GM23338 (cell line): ENCODE results near the gene EMILIN2. TPM values are rescaled to one million over a fixed set of nuclear protein-coding genes. Genes with fewer than 3 reads are reported as not detected.

Source experiments
- ATAC-seq: fragments of 200-7000 bp; cut with Tn5 transposase; 3 replicates; pipeline ENCODE4 v1.9.1; 2020
- DNase-seq: peaks from one replicate; pipeline ENCODE4 v3.0.0-alpha.2; 2015; ENCODE audit warnings: low spot score
- H2AFZ ChIP-seq: fragments of 200-600 bp; sonication (generic); 2 replicates; pipeline ENCODE4 v1.8.0; 2016; ENCODE audit warnings: antibody characterized with exemption, mild to moderate bottlenecking, moderate library complexity
- H3F3A ChIP-seq: fragments of 200-600 bp; sonication (generic); replicated peaks from 2 replicates; pipeline ENCODE4 v1.8.0; 2017; ENCODE audit warnings: antibody characterized with exemption, mixed run types, low read depth
- H3K27ac ChIP-seq: fragments of 200-600 bp; sonication (generic); 2 replicates; pipeline ENCODE4 v1.6.1; 2016; ENCODE audit warnings: low read depth
- H3K27me3 ChIP-seq: fragments of 200-600 bp; sonication (generic); 2 replicates; pipeline ENCODE4 v1.8.0; 2016; ENCODE audit warnings: mild to moderate bottlenecking, mixed run types, moderate library complexity; ENCODE audit not compliant: insufficient read depth
- H3K36me3 ChIP-seq: fragments of 200-600 bp; sonication (generic); 2 replicates; pipeline ENCODE4 v1.8.0; 2016; ENCODE audit warnings: mild to moderate bottlenecking; ENCODE audit not compliant: insufficient read depth
- H3K4me1 ChIP-seq: fragments of 200-600 bp; sonication (generic); 2 replicates; pipeline ENCODE4 v1.8.0; 2016; ENCODE audit warnings: mild to moderate bottlenecking, moderate library complexity; ENCODE audit not compliant: insufficient read depth
- H3K4me2 ChIP-seq: fragments of 200-600 bp; sonication (generic); 2 replicates; pipeline ENCODE4 v1.7.1; 2017; ENCODE audit warnings: mixed run types
- H3K4me3 ChIP-seq: fragments of 200-600 bp; sonication (generic); 2 replicates; pipeline ENCODE4 v1.6.1; 2016; ENCODE audit warnings: mixed run types
- H3K79me2 ChIP-seq: fragments of 200-600 bp; sonication (generic); replicated peaks from 2 replicates; pipeline ENCODE4 v1.8.0; 2017; ENCODE audit warnings: mild to moderate bottlenecking; ENCODE audit not compliant: insufficient read depth
- H3K9me2 ChIP-seq: fragments of 200-600 bp; sonication (generic); 2 replicates; pipeline ENCODE4 v1.8.0; 2017; ENCODE audit not compliant: insufficient read depth
- H4K20me1 ChIP-seq: fragments of 200-600 bp; sonication (generic); replicated peaks from 2 replicates; pipeline ENCODE4 v1.8.0; 2017; ENCODE audit warnings: mild to moderate bottlenecking; ENCODE audit not compliant: insufficient read depth
- H3K27ac Mint-ChIP-seq: 2 replicates; pipeline ENCODE4 v1.8.0; 2020; ENCODE audit warnings: inconsistent platforms, mild to moderate bottlenecking, moderate library complexity, mixed read lengths
- H3K27me3 Mint-ChIP-seq: 3 replicates; pipeline ENCODE4 v1.8.0; 2022; ENCODE audit warnings: low read depth, mild to moderate bottlenecking, moderate library complexity, mixed read lengths, inconsistent platforms; ENCODE audit not compliant: insufficient read depth, poor library complexity
- H3K36me3 Mint-ChIP-seq: 3 replicates; pipeline ENCODE4 v1.8.0; 2021; ENCODE audit warnings: low read depth, mild to moderate bottlenecking, inconsistent platforms, moderate library complexity, mixed read lengths
- H3K4me1 Mint-ChIP-seq: 3 replicates; pipeline ENCODE4 v1.8.0; 2020; ENCODE audit warnings: mild to moderate bottlenecking, inconsistent platforms, mixed read lengths
- H3K4me3 Mint-ChIP-seq: 3 replicates; pipeline ENCODE4 v1.8.0; 2021; ENCODE audit warnings: moderate library complexity, mild to moderate bottlenecking, inconsistent platforms, mixed read lengths
- H3K9me3 Mint-ChIP-seq: 3 replicates; pipeline ENCODE4 v1.8.0; 2020; ENCODE audit warnings: moderate library complexity, mild to moderate bottlenecking, inconsistent platforms, mixed read lengths
- CREB1 ChIP-seq: fragments of 250-450 bp; sonication (Bioruptor Pico); IDR thresholded peaks from 2 replicates; pipeline ENCODE4 v1.5.0; 2020; ENCODE audit warnings: low read depth, mild to moderate bottlenecking, moderate library complexity
- CTCF ChIP-seq, 2 experiments: fragments of 200-600 bp in 1 of 2; sonication (generic) in 1 of 2; conservative IDR thresholded peaks; 2 replicates each; pipeline versions ENCODE4 v1.5.1 to v1.6.1; 2016 to 2017; ENCODE audit warnings: antibody characterized with exemption in 2 of 2, low read depth in 2 of 2, mild to moderate bottlenecking in 2 of 2, moderate library complexity in 1 of 2
- EZH2 ChIP-seq: fragments of 200-600 bp; sonication (generic); IDR thresholded peaks from one replicate; pipeline ENCODE4 v1.8.0; 2017; ENCODE audit warnings: antibody characterized with exemption, mild to moderate bottlenecking, low read depth; ENCODE audit not compliant: unreplicated experiment
- NANOG ChIP-seq: IDR thresholded peaks from 2 replicates; pipeline ENCODE4 v1.6.1; 2016; ENCODE audit warnings: antibody characterized with exemption, borderline replicate concordance
- POLR2AphosphoS5 ChIP-seq: IDR thresholded peaks from 2 replicates; pipeline ENCODE4 v1.6.1; 2016; ENCODE audit warnings: antibody characterized with exemption, low read depth
- REST ChIP-seq: IDR thresholded peaks from one replicate; pipeline ENCODE4 v1.6.1; 2018; ENCODE audit warnings: antibody characterized with exemption; ENCODE audit not compliant: unreplicated experiment
- STAT1 ChIP-seq: IDR thresholded peaks from one replicate; pipeline ENCODE4 v1.6.1; 2016; ENCODE audit warnings: antibody characterized with exemption; ENCODE audit not compliant: unreplicated experiment
- ZNF114 ChIP-seq: fragments of 250-450 bp; sonication (Bioruptor Pico); IDR thresholded peaks from 2 replicates; pipeline ENCODE4 v1.5.0; 2020; ENCODE audit warnings: mild to moderate bottlenecking, moderate library complexity
- ZNF331 ChIP-seq: fragments of 250-450 bp; sonication (Bioruptor Pico); IDR thresholded peaks from 2 replicates; pipeline ENCODE4 v1.5.0; 2020; ENCODE audit warnings: low read depth, mild to moderate bottlenecking, moderate library complexity
- polyA plus RNA-seq: library from polyadenylated mRNA; unstranded; fragments of >200 nt; fragmentation: Nextera tagmentation; extraction: Ambion mirVana; gene quantifications from 2 replicates; pipeline ENCODE4 v1.2.1, GENCODE V29; 2016
- total RNA-seq: library from RNA; depleted of rRNA; stranded (reverse); fragments of >200 nt; shearing (Covaris generic); gene quantifications from 2 replicates; pipeline ENCODE4 v1.2.3, GENCODE V29; 2014
- TF ChIP-seq, protein P1 (sequence below): fragments of 250-450 bp; sonication (Bioruptor Pico); IDR thresholded peaks from 2 replicates; pipeline ENCODE4 v1.5.0; 2020; ENCODE audit warnings: mild to moderate bottlenecking, moderate library complexity

The EMILIN2 gene
- total and polyA plus RNA-seq, 2 experiments from 2014 or later: 3.0 to 11.6 TPM

DNA sequence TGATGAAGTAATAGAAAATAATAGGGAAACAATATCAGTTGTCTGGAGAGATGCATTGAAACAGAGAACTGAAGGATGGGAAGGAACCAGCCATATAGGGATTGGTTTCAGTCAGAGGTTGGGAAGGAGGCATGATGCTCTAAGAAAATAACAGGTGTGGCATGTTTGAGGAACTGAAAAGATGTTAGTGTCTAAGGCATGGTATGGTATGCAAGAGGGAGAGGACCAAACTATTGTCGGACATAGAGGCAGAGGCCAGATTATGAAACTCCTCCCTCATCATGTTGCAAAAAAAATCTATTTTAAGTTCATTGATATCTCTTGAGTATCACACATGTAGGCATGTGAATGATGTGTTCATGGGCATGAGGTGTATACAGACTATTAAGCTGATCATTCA, 48.9 kb upstream of the EMILIN2 start:
- H3K36me3 ChIP-seq: no peaks in the 10 kb centered on the region
- H3K4me2 ChIP-seq: no peak overlapping the region
- ATAC-seq (no peak), DNase-seq (no peak)
- H4K20me1 ChIP-seq: no peaks in the 10 kb centered on the region
- H3K36me3 Mint-ChIP-seq: peaks cover 25% of the 10 kb centered on the region; the same call in 2 of the 3 replicates
- H3K27me3 ChIP-seq: no peaks in the 10 kb centered on the region
- H3K79me2 ChIP-seq: no peaks in the 10 kb centered on the region
- H3F3A ChIP-seq: no peaks in the 10 kb centered on the region
- TF ChIP-seq ZNF114 (no peak), CTCF (conservative IDR thresholded peaks at IDR 0.05; ENCODE audit: low read depth in 2 of 2) (no peak), NANOG (no peak), EZH2 (no peak), STAT1 (no peak), CREB1 (CRISPR knock-in tag) (no peak), POLR2AphosphoS5 (no peak), ZNF331 (CRISPR knock-in tag) (no peak), REST (no peak)
- H3K9me3 Mint-ChIP-seq: no peaks in the 10 kb centered on the region
- H3K4me3 Mint-ChIP-seq: no peak overlapping the region
- no peak overlapping the region for H2AFZ ChIP-seq
- peaks cover 3% of the 10 kb centered on the region; the same call in 1 of the 3 replicates for H3K4me1 Mint-ChIP-seq
- no peak overlapping the region for H3K4me3 ChIP-seq
- H3K4me1 ChIP-seq: no peaks in the 10 kb centered on the region; the same call in 1 of the 2 replicates
- H3K9me2 ChIP-seq: no peaks in the 10 kb centered on the region
- H3K27me3 Mint-ChIP-seq: no peaks in the 10 kb centered on the region
- no peak overlapping the region for H3K27ac Mint-ChIP-seq
- H3K27ac ChIP-seq: no peak overlapping the region

DNA sequence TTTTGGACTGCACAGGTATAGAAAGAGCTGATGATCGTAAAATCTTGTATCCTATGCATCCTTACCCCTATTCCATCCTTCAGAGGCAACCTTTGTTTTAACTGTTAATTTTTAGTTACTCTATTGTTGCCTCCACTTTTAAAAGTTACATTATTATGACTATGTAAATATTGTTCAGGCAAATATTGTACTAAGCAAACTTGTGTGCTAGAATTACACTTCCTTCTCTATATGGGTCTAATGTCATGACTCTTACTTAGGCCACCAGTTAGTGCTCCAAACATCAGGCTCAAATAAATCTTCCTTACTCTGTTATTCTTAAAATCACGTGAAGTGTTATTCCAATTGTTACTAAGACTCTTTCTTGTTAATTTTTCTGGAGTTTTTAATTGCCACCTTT, 47.4 kb upstream of the EMILIN2 start:
- Mint-ChIP-seq H3K36me3 (peaks cover 23% of the 10 kb centered on the region; the same call in 2 of the 3 replicates), H3K9me3 (no peaks in the 10 kb centered on the region), H3K27ac (no peak overlapping the region), H3K4me3 (no peak overlapping the region), H3K4me1 (peaks cover 1% of the 10 kb centered on the region; the same call in 1 of the 3 replicates), H3K27me3 (no peaks in the 10 kb centered on the region)
- no peak for ATAC-seq
- H2AFZ ChIP-seq: no peak overlapping the region
- H3K4me1 ChIP-seq: no peaks in the 10 kb centered on the region
- no peak overlapping the region for H3K4me2 ChIP-seq
- H3K9me2 ChIP-seq: no peaks in the 10 kb centered on the region
- no peaks in the 10 kb centered on the region for H3K79me2 ChIP-seq
- no peaks in the 10 kb centered on the region for H3F3A ChIP-seq
- no peaks in the 10 kb centered on the region for H3K27me3 ChIP-seq
- no peak overlapping the region for H3K27ac ChIP-seq
- DNase-seq: no peak
- no peaks in the 10 kb centered on the region for H3K36me3 ChIP-seq
- H4K20me1 ChIP-seq: no peaks in the 10 kb centered on the region
- H3K4me3 ChIP-seq: no peak overlapping the region
- TF ChIP-seq POLR2AphosphoS5 (no peak), STAT1 (no peak), ZNF114 (no peak), ZNF331 (CRISPR knock-in tag) (no peak)
- TF ChIP-seq, protein P1, sequence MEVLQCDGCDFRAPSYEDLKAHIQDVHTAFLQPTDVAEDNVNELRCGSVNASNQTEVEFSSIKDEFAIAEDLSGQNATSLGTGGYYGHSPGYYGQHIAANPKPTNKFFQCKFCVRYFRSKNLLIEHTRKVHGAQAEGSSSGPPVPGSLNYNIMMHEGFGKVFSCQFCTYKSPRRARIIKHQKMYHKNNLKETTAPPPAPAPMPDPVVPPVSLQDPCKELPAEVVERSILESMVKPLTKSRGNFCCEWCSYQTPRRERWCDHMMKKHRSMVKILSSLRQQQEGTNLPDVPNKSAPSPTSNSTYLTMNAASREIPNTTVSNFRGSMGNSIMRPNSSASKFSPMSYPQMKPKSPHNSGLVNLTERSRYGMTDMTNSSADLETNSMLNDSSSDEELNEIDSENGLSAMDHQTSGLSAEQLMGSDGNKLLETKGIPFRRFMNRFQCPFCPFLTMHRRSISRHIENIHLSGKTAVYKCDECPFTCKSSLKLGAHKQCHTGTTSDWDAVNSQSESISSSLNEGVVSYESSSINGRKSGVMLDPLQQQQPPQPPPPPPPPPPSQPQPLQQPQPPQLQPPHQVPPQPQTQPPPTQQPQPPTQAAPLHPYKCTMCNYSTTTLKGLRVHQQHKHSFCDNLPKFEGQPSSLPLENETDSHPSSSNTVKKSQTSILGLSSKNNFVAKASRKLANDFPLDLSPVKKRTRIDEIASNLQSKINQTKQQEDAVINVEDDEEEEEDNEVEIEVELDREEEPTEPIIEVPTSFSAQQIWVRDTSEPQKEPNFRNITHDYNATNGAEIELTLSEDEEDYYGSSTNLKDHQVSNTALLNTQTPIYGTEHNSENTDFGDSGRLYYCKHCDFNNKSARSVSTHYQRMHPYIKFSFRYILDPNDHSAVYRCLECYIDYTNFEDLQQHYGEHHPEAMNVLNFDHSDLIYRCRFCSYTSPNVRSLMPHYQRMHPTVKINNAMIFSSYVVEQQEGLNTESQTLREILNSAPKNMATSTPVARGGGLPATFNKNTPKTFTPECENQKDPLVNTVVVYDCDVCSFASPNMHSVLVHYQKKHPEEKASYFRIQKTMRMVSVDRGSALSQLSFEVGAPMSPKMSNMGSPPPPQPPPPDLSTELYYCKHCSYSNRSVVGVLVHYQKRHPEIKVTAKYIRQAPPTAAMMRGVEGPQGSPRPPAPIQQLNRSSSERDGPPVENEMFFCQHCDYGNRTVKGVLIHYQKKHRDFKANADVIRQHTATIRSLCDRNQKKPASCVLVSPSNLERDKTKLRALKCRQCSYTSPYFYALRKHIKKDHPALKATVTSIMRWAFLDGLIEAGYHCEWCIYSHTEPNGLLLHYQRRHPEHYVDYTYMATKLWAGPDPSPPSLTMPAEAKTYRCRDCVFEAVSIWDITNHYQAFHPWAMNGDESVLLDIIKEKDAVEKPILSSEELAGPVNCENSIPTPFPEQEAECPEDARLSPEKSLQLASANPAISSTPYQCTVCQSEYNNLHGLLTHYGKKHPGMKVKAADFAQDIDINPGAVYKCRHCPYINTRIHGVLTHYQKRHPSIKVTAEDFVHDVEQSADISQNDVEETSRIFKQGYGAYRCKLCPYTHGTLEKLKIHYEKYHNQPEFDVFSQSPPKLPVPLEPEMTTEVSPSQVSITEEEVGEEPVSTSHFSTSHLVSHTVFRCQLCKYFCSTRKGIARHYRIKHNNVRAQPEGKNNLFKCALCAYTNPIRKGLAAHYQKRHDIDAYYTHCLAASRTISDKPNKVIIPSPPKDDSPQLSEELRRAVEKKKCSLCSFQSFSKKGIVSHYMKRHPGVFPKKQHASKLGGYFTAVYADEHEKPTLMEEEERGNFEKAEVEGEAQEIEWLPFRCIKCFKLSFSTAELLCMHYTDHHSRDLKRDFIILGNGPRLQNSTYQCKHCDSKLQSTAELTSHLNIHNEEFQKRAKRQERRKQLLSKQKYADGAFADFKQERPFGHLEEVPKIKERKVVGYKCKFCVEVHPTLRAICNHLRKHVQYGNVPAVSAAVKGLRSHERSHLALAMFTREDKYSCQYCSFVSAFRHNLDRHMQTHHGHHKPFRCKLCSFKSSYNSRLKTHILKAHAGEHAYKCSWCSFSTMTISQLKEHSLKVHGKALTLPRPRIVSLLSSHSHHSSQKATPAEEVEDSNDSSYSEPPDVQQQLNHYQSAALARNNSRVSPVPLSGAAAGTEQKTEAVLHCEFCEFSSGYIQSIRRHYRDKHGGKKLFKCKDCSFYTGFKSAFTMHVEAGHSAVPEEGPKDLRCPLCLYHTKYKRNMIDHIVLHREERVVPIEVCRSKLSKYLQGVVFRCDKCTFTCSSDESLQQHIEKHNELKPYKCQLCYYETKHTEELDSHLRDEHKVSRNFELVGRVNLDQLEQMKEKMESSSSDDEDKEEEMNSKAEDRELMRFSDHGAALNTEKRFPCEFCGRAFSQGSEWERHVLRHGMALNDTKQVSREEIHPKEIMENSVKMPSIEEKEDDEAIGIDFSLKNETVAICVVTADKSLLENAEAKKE (CRISPR knock-in tag): no peak
